RWPE2 (cell line): ENCODE results near the gene VENTX.

Source experiments
- ATAC-seq: fragments of 200-7000 bp; cut with Tn5 transposase; 3 replicates; pipeline ENCODE4 v1.9.1; 2021; ENCODE audit warnings: low read depth
- DNase-seq: peaks from one replicate; pipeline ENCODE4 v3.0.0-alpha.2; 2020; ENCODE audit warnings: low spot score
- H3K27ac ChIP-seq: fragments of 450-650 bp; 2 replicates; pipeline ENCODE4 v1.5.1; 2017; ENCODE audit warnings: mild to moderate bottlenecking; ENCODE audit not compliant: poor library complexity, severe bottlenecking
- H3K27me3 ChIP-seq: fragments of 250-450 bp; sonication (Bioruptor Pico); 2 replicates; pipeline ENCODE4 v1.5.1; 2021; ENCODE audit warnings: mild to moderate bottlenecking, moderate library complexity; ENCODE audit not compliant: insufficient read depth, poor library complexity, severe bottlenecking
- H3K36me3 ChIP-seq: fragments of 250-450 bp; sonication (Bioruptor Pico); 2 replicates; pipeline ENCODE4 v1.5.1; 2020; ENCODE audit warnings: low read depth, mild to moderate bottlenecking, moderate library complexity
- H3K4me1 ChIP-seq: fragments of 250-450 bp; sonication (Bioruptor Pico); 2 replicates; pipeline ENCODE4 v1.5.1; 2021; ENCODE audit warnings: mild to moderate bottlenecking, moderate library complexity; ENCODE audit not compliant: insufficient read depth, poor library complexity, severe bottlenecking
- H3K4me3 ChIP-seq: fragments of 250-450 bp; sonication (Bioruptor Pico); 2 replicates; pipeline ENCODE4 v1.5.1; 2021; ENCODE audit warnings: mild to moderate bottlenecking, moderate library complexity; ENCODE audit not compliant: severe bottlenecking
- H3K9me3 ChIP-seq: fragments of 250-450 bp; sonication (Bioruptor Pico); 2 replicates; pipeline ENCODE4 v1.5.1; 2021; ENCODE audit warnings: mild to moderate bottlenecking, moderate library complexity; ENCODE audit not compliant: severe bottlenecking
- TF ChIP-seq, protein P1 (sequence below): fragments of 450-650 bp; IDR thresholded peaks from one replicate; pipeline ENCODE4 v1.5.1; 2017; ENCODE audit warnings: mild to moderate bottlenecking, moderate library complexity; ENCODE audit not compliant: poor library complexity, severe bottlenecking

Gene VENTX

DNA sequence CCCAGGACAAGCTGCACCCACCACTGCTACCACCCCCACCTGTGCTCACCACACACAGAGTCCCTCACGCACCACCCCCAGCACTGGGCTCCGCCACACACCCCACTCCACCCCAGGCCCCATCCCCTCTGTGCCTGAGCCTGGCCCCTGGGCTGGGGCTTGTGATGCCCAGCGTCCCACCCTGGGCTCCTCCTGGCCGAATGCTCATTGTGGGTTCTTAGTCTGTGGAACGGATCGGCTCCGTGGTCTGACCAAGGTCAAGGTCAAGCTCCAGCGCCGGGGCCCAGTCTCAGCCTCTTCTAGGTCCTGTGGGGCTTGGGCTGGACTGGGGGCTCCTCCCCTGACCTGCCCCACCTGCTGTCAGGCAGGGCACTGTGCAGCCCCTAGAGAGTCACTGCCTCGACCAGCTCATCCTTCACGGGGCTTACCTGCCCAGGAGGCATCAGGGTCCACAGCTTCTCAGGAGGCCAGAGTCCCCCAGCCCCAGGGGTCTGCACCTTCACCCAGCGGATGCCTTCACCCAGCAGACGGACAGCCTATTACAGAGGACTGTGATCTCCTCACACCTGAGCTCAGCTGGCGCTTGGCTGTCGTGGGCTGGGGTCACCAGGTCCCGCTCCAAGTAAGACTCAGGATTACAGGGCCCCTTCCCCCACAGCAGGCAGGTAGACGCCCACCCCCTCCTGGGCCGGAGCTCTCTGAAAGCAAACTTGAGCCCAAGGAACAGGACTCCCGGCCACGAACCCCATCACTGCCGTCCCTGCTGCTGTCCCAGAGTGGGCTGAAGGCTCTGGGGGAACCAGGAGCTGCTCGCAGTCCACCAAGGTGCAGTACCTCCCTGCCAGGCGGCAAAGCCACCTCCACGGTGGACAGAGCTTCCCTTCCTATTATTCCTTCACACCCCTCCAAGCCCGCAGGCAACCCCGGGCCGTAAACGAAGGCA lies 22.9 kb upstream of the VENTX start:
- DNase-seq = no peak
- peaks cover 11% of the 10 kb centered on the region for H3K27me3 ChIP-seq
- H3K4me3 ChIP-seq = no peak overlapping the region
- H3K27ac ChIP-seq = no peak overlapping the region
- H3K9me3 ChIP-seq = no peaks in the 10 kb centered on the region
- ATAC-seq = no peak
- no peaks in the 10 kb centered on the region for H3K36me3 ChIP-seq
- H3K4me1 ChIP-seq = no peaks in the 10 kb centered on the region
- TF ChIP-seq, protein P1, sequence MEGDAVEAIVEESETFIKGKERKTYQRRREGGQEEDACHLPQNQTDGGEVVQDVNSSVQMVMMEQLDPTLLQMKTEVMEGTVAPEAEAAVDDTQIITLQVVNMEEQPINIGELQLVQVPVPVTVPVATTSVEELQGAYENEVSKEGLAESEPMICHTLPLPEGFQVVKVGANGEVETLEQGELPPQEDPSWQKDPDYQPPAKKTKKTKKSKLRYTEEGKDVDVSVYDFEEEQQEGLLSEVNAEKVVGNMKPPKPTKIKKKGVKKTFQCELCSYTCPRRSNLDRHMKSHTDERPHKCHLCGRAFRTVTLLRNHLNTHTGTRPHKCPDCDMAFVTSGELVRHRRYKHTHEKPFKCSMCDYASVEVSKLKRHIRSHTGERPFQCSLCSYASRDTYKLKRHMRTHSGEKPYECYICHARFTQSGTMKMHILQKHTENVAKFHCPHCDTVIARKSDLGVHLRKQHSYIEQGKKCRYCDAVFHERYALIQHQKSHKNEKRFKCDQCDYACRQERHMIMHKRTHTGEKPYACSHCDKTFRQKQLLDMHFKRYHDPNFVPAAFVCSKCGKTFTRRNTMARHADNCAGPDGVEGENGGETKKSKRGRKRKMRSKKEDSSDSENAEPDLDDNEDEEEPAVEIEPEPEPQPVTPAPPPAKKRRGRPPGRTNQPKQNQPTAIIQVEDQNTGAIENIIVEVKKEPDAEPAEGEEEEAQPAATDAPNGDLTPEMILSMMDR = no peak

DNA sequence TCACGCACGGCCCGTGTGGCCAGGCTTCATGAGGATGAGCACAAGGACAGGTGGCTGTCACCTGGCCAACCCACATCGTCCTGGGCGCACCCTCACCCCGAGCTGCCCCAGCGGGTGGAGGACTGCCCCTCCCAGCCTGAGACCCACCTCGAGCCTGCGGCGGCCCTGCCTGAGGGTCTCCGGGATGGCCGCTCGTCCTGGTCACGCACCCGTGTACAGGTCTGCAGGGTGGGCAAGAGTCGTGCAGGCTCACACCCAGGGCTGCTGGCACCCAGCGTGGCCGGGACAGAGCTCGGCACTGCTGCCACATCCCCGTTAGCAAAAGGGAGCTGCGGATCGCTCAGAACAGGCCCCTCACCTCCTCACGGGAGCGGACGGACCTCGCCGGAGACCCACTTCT lies 22.1 kb upstream of the VENTX start:
- DNase-seq (no peak), ATAC-seq (no peak)
- no peak overlapping the region for H3K27ac ChIP-seq

DNA sequence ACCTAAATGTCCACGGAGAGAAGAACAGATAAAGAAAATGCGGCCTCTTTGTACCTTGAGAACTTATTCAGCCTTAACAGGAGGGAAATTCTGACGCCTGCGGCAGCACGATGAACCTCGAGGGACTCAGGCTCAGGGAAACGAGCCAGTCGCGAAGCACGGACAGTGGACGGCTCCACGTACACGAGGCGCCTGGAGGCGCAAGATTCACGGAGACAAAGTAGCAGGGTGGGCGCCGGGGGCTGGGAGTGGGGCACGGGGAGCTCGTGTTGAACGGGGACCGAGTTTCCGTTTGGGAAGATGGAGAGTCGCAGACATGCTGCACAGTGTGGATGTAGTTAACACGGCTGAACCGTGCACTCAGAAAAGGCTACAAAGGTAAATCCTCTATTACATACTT lies 20.9 kb upstream of the VENTX start:
- Histone ChIP-seq H3K27me3 (peaks cover 12% of the 10 kb centered on the region), H3K9me3 (no peaks in the 10 kb centered on the region), H3K4me1 (no peaks in the 10 kb centered on the region), H3K4me3 (no peak overlapping the region), H3K36me3 (no peaks in the 10 kb centered on the region), H3K27ac (no peak overlapping the region)
- ATAC-seq (no peak), DNase-seq (no peak)
- TF ChIP-seq, protein P1 = no peak

More for the DNA sequence above, 22.1 kb upstream of the VENTX start:
- Histone ChIP-seq H3K4me1 (no peaks in the 10 kb centered on the region), H3K9me3 (no peaks in the 10 kb centered on the region), H3K4me3 (no peak overlapping the region), H3K36me3 (no peaks in the 10 kb centered on the region), H3K27me3 (peaks cover 12% of the 10 kb centered on the region)
- TF ChIP-seq, protein P1 = no peak

DNA sequence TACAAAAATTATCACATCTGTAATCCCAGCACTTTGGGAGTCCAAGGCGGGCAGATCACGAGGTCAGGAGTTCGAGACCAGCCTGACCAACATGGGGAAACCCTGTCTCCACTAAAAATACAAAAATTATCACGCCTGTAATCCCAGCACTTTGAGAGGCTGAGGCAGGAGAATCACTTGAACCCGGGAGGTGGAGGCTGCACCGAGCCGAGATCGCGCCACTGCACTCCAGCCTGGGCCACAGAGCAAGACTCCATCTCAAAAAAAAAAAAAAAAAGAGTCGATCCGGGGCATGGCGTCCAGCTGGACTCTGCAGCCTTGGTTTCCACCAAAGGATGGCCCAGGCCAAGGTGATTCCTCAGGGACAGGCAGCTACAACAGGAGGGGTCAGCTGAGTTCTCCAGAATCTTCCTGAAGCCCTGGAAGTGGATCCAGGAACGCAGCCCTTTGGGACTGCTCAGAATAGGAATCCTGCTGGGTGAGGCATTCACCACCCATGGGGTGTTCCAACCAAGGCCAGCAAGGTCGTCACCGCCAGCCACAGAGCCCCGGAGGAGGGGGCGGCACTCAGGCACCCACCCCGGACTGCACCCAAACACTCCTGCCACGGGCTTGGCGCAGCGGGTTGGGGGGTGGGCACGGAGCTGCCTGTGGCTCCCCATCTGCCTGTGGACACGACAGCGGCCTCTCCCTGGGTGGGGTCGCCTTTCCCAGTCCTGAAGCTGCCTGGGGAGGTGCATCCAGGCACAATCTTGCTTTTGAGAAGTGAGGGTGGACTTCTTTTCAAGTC lies 19.7 kb upstream of the VENTX start:
- TF ChIP-seq, protein P1 = no peak
- no peaks in the 10 kb centered on the region for H3K36me3 ChIP-seq
- no peak overlapping the region for H3K4me3 ChIP-seq
- no peaks in the 10 kb centered on the region for H3K4me1 ChIP-seq
- ATAC-seq (no peak), DNase-seq (no peak)
- H3K9me3 ChIP-seq = no peaks in the 10 kb centered on the region
- no peak overlapping the region for H3K27ac ChIP-seq
- H3K27me3 ChIP-seq = peaks cover 12% of the 10 kb centered on the region
